Activated naive CD8-positive, alpha-beta T cell treated with anti-CD3 and anti-CD28 coated beads for 36 hours (primary cell): ENCODE data around the gene EPHA10. TPM values are rescaled to one million over a fixed set of nuclear protein-coding genes. Genes with fewer than 3 reads are reported as not detected.
A peak's percentile ranks its signal among the peaks of the same experiment; 100 is the strongest.

ENCODE experiments used
- DNase-seq: peaks from one replicate; pipeline ENCODE4 v3.0.0; 2021
- H3K27ac Mint-ChIP-seq: one replicate; pipeline ENCODE4 v1.8.0; 2022; ENCODE audit warnings: mild to moderate bottlenecking, moderate library complexity, mixed read lengths
- H3K27me3 Mint-ChIP-seq: one replicate; pipeline ENCODE4 v1.8.0; 2022; ENCODE audit warnings: mild to moderate bottlenecking, mixed read lengths
- H3K36me3 Mint-ChIP-seq: one replicate; pipeline ENCODE4 v1.8.0; 2021; ENCODE audit warnings: mild to moderate bottlenecking, mixed read lengths
- H3K4me1 Mint-ChIP-seq: one replicate; pipeline ENCODE4 v1.8.0; 2021; ENCODE audit warnings: mixed read lengths
- H3K4me3 Mint-ChIP-seq: one replicate; pipeline ENCODE4 v1.8.0; 2022; ENCODE audit warnings: mild to moderate bottlenecking, moderate library complexity, mixed read lengths
- H3K9me3 Mint-ChIP-seq: one replicate; pipeline ENCODE4 v1.8.0; 2022; ENCODE audit warnings: mixed read lengths
- total RNA-seq, 2 experiments: library from RNA; stranded (reverse); gene quantifications; one replicate each; pipeline ENCODE4 v1.2.3, GENCODE V29; 2021

The EPHA10 gene
- total RNA-seq = not detected

DNA sequence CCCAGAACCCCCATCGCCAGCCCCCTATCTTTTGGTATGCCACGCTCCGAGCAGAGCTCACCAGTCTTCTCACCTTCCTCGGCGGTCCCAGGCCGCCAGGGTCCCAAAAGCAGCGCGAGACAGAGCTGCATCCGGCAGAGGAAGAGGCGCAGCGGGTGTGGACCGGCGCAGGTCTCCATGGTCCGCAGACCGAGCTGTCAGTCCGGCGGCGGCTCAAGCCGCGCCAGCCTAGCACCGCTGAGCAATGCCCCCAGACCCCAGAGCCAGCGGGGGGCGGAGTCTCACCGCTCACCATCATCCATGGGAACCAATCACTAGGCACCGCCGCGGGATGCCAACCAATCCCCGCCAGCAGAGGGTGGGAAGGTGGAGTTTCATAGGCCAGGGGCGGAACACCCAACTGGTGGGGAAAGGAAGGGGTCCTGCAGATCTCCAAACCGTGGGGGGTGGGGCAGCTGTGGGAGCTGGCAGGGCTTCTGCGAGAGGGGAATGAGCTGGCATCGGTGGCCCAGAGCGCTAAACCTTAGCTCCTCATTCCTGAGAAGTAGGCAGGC, at the start of gene EPHA10:
Gene EPHA10 (minus strand): TSS at position 233 of the 554 bp plus-strand sequence. CDS start 54 bp downstream, at position 179.
- peaks cover 80% of the 10 kb centered on the region for H3K27me3 Mint-ChIP-seq
- H3K4me3 Mint-ChIP-seq = peak within 1 kb of the TSS; percentile 39
- peaks cover 2% of the 10 kb centered on the region for H3K36me3 Mint-ChIP-seq
- H3K4me1 Mint-ChIP-seq = peaks cover 17% of the 10 kb centered on the region
- H3K9me3 Mint-ChIP-seq = peaks cover 6% of the 10 kb centered on the region
- DNase-seq = no peak
- no peak within 1 kb of the TSS for H3K27ac Mint-ChIP-seq

DNA sequence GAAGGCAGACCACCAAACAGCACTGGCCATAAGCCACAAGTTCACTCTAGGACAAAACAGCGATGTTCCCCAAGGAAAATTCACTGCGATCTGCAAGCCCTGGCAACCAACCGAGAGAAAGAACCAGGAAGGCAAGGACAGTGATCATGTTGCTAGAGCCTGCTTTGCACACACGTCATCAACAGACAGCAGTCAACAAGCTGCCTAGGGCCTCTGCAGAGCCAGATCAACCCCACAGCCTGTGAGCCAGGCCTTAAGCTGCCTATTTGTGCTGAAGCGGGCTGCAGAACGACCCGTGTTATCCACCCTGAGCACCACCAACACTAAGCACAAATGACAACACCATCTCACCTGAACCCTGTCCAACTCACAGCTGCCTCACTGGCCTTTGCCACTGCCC, 49.3 kb upstream of the EPHA10 start:
- DNase-seq = no peak
- Mint-ChIP-seq H3K9me3 (no peaks in the 10 kb centered on the region), H3K4me3 (no peak overlapping the region), H3K27ac (no peak overlapping the region), H3K4me1 (peaks cover 15% of the 10 kb centered on the region), H3K36me3 (peaks cover 10% of the 10 kb centered on the region), H3K27me3 (no peaks in the 10 kb centered on the region)

DNA sequence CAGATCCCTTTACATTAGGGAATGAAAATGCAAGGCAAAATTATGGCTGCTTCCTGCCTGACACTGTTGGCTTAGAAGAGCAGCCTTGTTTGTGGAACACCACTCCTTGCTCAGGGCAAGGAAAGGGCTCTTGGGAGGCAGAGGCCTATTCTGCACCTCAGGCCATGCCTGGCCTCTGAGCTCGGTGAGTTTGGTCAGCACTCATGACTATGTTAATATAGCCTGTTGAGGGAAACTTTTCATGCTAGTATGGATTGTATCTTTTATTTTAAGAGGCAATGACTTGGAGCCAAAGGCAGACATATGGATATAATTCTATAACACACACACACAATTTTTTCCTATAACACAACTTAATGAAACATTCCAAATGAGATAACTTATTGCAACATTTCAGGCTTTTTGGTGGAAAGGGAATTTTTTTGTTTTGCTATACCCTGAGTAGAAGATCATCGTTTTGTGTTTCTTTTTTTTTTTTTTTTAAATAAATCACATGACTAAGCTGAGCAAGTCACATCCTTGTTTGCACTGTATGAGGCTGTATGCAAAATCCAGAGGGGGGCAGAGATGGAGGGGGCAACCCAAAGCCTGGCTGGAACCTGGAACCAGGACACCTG, 48.7 kb upstream of the EPHA10 start:
- H3K27ac Mint-ChIP-seq = no peak overlapping the region
- H3K9me3 Mint-ChIP-seq = no peaks in the 10 kb centered on the region
- H3K27me3 Mint-ChIP-seq = no peaks in the 10 kb centered on the region
- no peak for DNase-seq
- H3K4me1 Mint-ChIP-seq = peaks cover 19% of the 10 kb centered on the region
- no peak overlapping the region for H3K4me3 Mint-ChIP-seq
- peaks cover 10% of the 10 kb centered on the region for H3K36me3 Mint-ChIP-seq

DNA sequence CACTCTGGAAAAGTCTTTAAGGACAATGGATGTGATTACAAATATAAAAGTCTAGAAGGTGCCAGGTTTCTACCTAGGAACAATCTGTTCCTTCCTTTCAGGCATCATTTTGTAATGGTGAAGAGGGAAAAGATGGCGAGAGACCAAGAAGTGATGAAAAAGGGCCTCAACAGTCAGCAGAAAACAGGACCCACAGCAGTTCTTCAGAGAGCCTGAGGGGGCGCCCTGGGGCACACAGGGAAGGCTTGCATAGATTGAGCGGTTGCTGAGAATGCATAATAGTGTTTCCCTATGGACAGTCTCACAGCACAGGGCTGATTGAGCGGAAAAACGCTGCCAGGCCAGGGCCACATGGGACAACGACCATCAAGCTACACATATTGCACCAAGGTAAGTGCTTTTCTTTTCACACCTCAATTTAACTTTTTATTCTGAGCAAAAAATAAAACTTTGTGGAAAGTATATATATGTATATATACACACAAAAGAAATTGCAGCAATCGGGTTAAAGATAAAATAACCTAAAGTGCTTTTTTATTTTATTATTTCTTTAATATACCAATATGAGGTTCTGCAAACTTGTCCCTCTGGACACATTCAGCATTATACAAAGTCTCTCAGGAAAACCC, 46.2 kb upstream of the EPHA10 start:
- Mint-ChIP-seq H3K4me1 (peaks cover 27% of the 10 kb centered on the region), H3K4me3 (no peak overlapping the region), H3K36me3 (peaks cover 24% of the 10 kb centered on the region), H3K27me3 (no peaks in the 10 kb centered on the region), H3K27ac (no peak overlapping the region), H3K9me3 (no peaks in the 10 kb centered on the region)
- peak; percentile 66 for DNase-seq

DNA sequence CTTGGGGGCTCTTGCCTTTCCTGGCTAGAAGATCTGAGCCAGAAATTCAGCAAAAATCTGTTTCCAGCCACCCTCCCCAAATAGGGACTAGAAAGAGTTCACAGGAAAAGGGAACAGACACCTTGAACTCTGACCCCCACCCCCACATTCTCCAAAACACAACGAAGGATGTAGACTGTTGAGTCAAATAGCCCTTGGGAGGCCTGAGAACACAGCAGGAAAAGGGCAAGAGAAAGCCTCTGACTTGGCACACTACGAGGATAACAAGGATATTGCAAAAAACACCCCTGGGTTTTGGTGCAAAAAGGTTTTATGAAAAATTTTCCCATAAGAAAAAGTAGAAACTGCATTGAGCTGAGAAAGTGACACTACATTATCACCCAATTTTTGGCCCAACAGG, 45.0 kb upstream of the EPHA10 start:
- peaks cover 35% of the 10 kb centered on the region for H3K36me3 Mint-ChIP-seq
- no peaks in the 10 kb centered on the region for H3K27me3 Mint-ChIP-seq
- H3K4me3 Mint-ChIP-seq = peak overlapping the region; percentile 14
- peaks cover 37% of the 10 kb centered on the region for H3K4me1 Mint-ChIP-seq
- no peak overlapping the region for H3K27ac Mint-ChIP-seq
- DNase-seq = no peak
- no peaks in the 10 kb centered on the region for H3K9me3 Mint-ChIP-seq

DNA sequence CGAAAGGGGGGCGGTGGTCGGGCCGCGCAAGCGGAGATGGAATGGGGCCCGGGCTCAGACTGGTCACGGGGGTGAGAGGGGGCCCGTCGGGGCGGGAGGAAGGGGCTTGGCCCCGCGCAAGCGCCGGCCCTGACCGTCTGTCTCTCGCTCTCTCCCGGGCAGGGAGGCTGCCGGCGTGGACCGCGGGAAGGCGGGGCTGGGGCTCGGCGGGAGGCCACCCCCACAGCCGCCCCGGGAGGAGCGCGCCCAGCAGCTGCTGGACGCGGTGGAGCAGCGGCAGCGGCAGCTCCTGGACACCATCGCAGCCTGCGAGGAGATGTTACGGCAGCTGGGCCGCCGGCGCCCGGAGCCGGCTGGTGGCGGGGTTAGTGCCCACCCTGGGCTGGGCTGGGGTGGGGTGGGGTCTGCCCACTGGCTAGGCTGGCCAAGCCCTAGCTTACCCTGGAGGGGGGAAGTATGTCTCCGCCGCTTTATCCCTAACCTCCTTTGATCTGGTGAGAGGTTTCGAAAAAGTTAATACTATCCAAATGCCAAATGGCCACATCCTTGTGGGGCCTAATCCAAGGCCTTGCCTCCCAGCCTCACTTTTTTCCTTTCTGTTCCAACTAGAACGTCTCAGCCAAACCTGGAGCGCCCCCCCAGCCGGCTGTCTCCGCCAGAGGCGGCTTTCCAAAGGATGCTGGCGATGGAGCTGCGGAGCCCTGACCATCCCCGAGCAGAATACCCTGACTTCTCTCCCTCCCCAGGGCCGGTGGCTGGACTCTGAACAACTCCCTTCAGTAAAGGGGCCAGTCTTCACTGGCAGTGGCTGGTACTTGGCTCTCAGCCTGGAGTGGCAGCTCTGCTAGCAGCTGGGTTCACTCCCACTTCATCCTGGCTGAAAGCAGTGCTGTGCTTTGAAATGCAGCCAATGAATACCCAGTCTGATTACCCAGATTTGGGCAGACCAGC, 43.7 kb upstream of the EPHA10 start:
- no peaks in the 10 kb centered on the region for H3K9me3 Mint-ChIP-seq
- H3K27ac Mint-ChIP-seq = peak overlapping the region; percentile 92
- H3K27me3 Mint-ChIP-seq = no peaks in the 10 kb centered on the region
- peaks cover 37% of the 10 kb centered on the region for H3K4me1 Mint-ChIP-seq
- DNase-seq = peak; percentile 59
- H3K4me3 Mint-ChIP-seq = peak overlapping the region; percentile 93
- H3K36me3 Mint-ChIP-seq = peaks cover 44% of the 10 kb centered on the region

DNA sequence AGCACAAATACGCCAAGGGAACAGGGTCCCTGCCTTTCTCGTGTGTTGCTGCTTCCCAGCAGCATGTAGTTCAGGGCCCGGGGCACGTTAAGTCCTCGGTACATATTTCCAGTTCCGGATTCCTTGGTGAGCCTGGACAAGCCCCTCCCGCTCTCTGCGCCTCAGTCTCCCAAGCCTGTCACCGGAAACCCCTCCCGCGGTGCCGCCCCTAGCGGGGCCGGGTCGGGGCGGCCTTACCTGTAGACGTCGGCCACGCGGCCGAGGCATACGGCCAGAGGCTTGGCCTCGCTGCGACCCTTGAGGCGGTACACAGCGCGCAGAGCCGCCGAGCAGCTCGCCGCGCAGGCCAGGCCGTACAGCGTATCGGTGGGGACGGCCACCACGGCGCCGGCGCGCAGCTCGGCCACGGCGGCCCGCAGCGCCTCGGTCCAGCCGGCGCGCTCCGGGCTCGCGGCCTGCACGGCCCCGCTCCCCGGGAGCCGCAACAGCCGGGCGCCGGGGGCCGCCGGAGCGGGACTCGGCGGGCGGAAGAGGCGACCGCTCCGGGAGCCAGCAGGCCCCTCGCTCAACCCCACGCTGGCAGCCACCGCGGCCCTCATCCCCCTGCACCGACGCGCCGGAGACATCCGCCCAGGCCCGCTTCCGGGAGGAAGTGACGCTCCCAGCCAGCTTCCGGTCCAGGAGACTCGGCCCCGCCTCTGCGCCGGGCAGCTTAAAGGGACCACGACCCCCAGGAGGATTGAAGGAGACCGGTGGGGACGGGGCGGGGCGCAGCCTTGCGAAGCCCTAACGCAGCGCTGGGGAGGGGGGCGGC, 42.8 kb upstream of the EPHA10 start, which contains the start of the genes C1orf122 and YRDC:
Gene C1orf122 (plus strand): TSS at position 236 of the 814 bp plus-strand sequence. CDS start 615 bp downstream, outside the sequence.
Gene YRDC (minus strand): TSS at position 654 of the 814 bp plus-strand sequence. CDS start 28 bp downstream, at position 626.
- peak within 1 kb of the TSS; percentile 93 for H3K4me3 Mint-ChIP-seq
- DNase-seq = peak; percentile 93
- H3K4me1 Mint-ChIP-seq = peaks cover 37% of the 10 kb centered on the region
- no peaks in the 10 kb centered on the region for H3K9me3 Mint-ChIP-seq
- peaks cover 50% of the 10 kb centered on the region for H3K36me3 Mint-ChIP-seq
- H3K27me3 Mint-ChIP-seq = no peaks in the 10 kb centered on the region
- H3K27ac Mint-ChIP-seq = peak within 1 kb of the TSS; percentile 92

DNA sequence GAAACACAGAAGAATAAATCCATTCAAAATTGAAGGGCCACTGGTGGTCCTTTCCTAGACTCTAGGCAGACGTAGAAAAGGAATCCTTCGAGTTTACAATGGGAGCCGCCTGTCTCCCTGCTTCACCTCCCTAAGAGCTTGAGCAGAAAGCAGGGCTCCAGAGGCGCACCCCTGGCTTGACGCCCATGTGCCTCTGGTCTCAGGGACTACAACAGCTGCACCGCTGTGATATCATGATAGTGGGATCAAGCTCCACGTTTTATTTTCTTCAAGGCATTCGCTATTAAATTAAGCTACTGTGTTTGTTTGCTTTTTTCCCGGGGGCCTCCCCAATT, 42.3 kb upstream of the EPHA10 start:
- Mint-ChIP-seq H3K9me3 (no peaks in the 10 kb centered on the region), H3K27me3 (no peaks in the 10 kb centered on the region), H3K4me3 (peak overlapping the region; percentile 86), H3K4me1 (peaks cover 37% of the 10 kb centered on the region), H3K36me3 (peaks cover 56% of the 10 kb centered on the region), H3K27ac (peak overlapping the region; percentile 87)
- DNase-seq = no peak

DNA sequence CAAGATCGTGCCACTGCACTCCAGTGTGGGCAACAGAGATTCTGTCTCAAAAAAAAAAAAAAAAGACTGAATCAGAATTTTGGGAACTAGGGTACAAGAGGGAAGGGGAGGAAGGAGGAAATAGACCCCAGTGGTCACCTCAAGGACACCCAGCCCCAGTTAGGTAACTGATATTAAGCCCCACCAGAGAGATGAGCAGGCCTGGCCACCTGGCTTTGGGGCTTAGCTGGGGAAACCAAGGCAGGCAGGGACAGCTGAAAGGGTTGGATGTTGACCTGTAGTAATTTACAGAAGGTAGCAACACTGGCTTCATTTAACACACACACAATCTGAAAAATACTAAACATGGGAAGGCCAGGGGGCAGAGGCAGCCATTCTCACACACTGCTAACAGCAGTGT, 37.5 kb upstream of the EPHA10 start:
- no peak for DNase-seq
- Mint-ChIP-seq H3K27ac (no peak overlapping the region), H3K27me3 (no peaks in the 10 kb centered on the region), H3K4me3 (no peak overlapping the region), H3K9me3 (no peaks in the 10 kb centered on the region), H3K4me1 (peaks cover 18% of the 10 kb centered on the region), H3K36me3 (peaks cover 57% of the 10 kb centered on the region)

DNA sequence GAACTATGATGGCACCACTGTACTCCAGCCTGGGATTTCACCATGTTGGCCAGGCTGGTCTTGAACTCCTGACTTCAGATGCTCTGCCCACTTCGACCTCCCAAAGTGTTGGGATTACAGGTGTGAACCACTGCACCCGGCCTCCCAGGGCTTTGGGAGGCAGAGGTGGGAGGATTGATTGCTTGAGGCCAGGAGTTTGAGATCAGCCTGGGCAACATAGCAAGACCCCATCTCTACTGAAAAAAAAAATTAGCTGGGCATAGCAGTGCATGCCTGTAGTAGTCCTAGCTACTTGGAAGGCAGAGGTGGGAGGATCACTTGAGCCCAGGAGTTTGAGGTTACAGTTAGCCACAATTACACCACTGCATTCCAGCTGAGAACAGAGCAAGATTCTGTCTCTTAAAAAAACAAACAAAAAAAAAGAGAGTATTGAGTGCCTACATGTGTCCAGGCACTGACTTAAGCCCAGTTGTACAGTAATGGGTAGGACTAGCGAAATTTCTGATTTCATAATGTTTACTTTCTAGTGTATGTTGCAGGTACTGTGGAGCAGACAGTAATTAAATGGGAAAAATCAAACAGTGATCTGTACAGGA, 32.9 kb upstream of the EPHA10 start:
- Mint-ChIP-seq H3K27me3 (peaks cover 20% of the 10 kb centered on the region), H3K4me3 (no peak overlapping the region), H3K9me3 (no peaks in the 10 kb centered on the region), H3K4me1 (peaks cover 15% of the 10 kb centered on the region), H3K27ac (no peak overlapping the region), H3K36me3 (peaks cover 16% of the 10 kb centered on the region)
- DNase-seq = no peak

DNA sequence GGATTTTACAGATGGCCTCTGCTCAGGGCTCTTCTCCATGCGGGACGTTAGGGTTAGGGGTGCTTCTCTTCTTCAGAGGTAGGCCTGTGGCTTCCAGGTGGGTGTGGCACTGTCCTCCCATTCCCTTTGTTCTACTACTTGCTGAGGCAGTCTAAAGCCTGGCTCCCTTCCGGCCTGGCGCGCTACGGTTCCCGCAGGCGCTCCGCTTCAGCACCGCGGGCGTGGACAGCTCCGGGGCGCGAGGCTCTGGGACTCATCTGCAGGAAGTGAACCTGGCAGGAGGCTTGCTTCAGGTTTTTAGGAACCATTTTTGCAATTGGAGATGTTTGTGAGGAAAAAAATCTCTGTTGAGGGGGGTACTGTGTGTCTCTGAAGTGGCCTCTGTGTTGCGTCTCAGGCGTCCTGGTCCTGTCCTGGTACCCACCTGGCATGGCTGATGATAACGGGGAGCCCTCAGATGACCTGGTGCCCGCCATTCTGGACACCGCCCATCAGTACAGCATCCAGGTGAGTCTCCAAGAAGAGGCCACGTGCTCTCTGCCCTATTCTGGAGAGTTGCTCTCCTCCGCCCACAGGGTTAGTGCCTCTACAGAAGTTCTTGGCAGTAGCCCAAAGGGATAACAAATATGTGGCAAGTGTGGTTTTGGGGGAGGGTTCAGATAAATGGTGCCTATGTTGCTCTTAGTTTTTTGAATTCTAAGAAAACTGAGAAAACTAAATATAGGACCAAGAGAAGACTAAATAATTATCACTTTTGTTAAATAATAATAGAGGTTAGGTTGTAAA, 30.6 kb upstream of the EPHA10 start:
- Mint-ChIP-seq H3K27ac (no peak overlapping the region), H3K36me3 (peaks cover 3% of the 10 kb centered on the region), H3K9me3 (no peaks in the 10 kb centered on the region), H3K4me3 (peak overlapping the region; percentile 62), H3K4me1 (peaks cover 15% of the 10 kb centered on the region), H3K27me3 (peaks cover 39% of the 10 kb centered on the region)
- peak; percentile 61 for DNase-seq

DNA sequence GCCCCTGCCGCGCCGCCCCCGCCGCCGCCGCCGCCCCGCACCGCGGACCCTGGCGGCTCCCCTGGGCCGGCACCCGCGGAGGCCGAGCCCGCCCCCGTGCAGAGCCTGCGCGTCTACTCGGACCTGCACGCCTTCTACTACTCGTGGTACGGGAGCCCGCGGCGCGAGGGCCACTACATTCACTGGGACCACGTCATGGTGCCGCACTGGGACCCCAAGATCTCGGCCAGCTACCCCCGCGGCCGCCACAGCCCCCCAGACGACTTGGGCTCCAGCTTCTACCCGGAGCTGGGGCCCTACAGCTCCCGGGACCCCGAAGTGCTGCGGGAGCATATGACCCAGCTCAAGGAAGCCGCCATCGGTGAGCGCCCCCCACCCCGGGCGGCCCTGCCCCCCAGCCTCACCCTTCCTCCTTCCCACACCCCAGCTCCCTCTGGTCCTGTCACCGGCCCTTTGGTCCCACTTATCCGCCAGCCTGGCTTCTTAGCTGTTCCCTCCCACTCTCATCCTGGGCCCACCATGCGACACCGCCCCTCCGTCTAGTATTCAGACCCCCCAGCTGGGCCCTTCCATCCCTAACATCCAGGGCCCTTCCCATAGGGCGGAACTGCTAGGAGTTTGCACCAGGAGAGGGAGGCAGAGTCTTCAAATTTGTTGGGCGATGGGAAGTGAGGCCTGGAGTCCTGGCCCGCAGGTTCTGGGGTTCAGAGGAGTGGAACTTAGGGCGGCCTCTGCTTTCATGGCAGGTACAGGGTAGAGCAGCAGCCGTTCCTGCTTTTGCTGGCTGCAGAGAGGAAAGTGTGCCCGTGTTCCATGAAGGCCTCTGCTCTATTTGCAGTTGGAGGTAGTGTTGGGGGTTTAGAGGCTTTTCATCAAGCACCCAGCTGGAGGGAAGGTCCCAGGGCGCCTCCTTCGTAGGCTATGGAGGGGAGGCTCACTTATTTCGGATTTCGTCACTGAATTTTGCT, 29.7 kb upstream of the EPHA10 start:
- peak overlapping the region; percentile 66 for H3K4me3 Mint-ChIP-seq
- H3K36me3 Mint-ChIP-seq = peaks cover 3% of the 10 kb centered on the region
- no peaks in the 10 kb centered on the region for H3K9me3 Mint-ChIP-seq
- no peak for DNase-seq
- no peak overlapping the region for H3K27ac Mint-ChIP-seq
- H3K27me3 Mint-ChIP-seq = peaks cover 39% of the 10 kb centered on the region
- H3K4me1 Mint-ChIP-seq = peaks cover 15% of the 10 kb centered on the region
